ENCODE measurements around the gene ANKIB1.

Gene ANKIB1

GRCh38 chr7:92275327-92275726, 29.6 kb downstream of the ANKIB1 start:
- DNase-seq: no peak

- no peak for DNase-seq
Observed at GRCh38 chr7:92276460-92276864, 30.7 kb downstream of the ANKIB1 start.

DNA sequence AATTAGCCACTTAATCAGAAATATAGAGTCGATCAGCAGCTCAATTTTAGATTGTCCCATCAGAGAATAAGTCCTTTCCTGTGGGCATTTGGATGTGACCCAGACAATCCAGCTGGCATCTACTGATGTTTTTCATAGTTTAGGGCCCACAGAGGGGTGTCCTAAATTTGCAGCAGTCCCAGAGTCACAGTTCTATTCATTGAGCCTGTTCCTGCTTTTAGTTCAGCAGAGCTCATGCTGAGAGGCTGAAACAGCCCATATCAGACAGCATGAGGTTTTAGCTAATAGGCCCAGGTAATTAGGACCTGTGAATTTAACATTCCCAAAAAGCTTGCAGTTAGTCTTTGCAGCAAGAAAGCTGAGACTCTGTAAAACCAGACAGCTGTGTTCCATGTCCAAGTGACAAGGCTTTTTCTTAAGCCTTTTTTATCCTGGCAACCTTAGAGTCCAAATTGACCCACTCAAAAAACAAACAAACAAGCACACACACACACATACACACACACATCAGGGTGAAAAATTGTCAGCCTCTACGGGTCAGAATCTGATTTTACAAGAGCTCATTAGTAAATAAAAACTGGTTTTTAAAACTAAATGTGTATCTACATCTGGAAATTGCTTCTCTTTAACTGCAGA, 33.7 kb downstream of the ANKIB1 start:
- DNase-seq: no peak

- no peak for DNase-seq
Observed at GRCh38 chr7:92281031-92281430, 35.3 kb downstream of the ANKIB1 start.

DNA sequence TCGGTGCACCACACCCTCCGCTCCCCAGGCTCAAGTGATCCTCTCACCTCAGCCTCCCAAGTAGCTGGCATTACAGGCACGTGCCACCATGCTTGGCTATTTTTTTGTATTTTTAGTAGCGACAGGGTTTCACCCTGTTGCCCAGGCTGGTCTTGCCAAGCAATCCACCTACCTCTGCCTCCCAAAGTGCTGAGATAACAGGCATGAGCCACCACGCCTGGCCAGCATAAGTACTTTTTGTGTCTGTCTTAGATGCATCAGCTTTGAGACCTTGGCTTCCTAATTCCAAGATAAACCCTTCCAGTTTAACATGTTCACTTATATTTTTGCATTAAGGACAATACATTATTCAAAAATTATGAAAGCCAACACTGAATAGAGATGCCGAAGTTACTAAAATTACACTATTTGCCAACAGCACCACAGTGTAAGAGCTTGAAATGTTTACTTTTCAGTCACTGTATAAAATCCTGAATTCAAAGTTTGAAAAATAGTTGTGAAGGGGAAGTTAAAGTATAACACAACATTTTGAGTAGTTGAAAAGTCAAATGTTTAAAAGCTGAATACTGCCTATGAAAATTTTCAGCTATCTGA, 36.5 kb downstream of the ANKIB1 start:
- DNase-seq: no peak

- DNase-seq: no peak
Observed at GRCh38 chr7:92282930-92283329, 37.2 kb downstream of the ANKIB1 start.

DNA sequence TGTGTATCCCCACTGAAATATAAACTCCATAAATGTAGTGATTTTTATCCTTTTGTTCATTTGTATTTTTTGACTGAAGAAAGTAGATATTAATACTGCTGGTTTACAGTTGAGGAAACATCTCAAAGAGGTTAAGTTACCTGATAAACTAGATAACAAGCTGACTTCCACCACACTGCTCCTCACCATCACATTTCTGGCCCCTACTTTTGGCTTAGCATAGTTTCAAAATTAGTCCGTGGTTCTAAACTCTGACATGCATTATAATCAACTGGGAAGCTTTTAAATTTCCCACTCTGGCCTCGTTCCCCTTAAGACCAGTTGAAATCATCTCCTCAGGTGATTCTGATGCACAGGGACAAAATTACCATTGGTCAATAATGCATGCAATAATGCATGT, 43.5 kb downstream of the ANKIB1 start:
- DNase-seq: no peak

- no peak for DNase-seq
Observed at GRCh38 chr7:92292981-92293380, 47.2 kb downstream of the ANKIB1 start.

DNA sequence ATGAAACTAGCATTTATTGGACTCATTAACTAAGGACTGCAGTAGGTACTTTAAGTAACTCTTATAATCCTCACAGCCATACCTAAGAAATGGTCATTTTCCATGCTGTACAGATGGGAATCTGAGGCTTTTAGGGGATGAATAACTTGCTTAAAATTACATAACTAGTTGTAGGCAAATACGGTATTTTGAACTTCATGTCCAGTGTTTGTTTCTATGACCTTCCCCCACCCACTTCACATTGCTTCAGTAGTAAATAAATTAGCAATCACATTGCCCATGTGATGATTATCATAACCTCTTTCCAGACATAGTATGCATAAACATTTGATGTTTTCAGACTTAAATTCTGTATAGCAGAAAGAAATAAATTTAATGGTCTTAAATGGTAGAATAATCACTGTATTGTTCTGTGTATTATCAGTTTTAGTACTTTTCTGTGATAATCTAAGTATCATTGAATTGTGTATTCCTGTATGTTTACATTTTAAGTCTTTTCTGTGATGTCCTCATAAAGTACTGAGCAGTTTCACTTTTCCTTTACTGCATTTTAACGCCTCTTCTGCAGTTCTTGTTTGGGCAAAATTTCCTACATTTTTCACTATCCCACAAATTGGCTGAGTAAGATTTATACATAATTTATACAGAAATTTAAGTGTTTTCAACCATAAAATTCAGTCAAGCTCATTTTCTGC, 48.3 kb downstream of the ANKIB1 start:
- DNase-seq: no peak

- no peak for DNase-seq
Observed at GRCh38 chr7:92295391-92295790, 49.6 kb downstream of the ANKIB1 start.

GRCh38 chr7:92296235-92296634, 50.5 kb downstream of the ANKIB1 start:
- DNase-seq: no peak

- no peak for DNase-seq
Observed at GRCh38 chr7:92296880-92297445, 51.2 kb downstream of the ANKIB1 start.

GRCh38 chr7:92297736-92298135, 52.0 kb downstream of the ANKIB1 start:
- no peak for DNase-seq

DNA sequence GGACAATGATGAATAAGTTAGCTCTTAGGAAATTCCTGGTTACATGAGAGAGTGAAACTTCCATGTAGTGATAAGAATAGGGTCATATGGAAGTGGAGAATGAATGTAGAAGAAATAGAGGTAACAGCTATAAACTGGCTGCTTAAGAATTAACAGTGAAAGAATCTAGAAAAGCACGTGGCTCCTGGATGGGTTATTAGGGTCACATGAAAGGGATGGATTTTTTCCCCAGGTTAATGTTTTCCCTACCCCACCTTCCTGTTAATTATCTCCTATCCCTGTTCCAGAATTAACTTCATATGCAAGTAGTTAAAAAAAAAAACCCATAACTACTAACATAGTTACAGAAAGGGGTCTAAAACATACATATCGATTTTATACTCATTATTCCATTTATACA, 58.0 kb downstream of the ANKIB1 start:
- no peak for DNase-seq

- DNase-seq: no peak
Observed at GRCh38 chr7:92304406-92304893, 58.7 kb downstream of the ANKIB1 start.

GRCh38 chr7:92306153-92306552, 60.4 kb downstream of the ANKIB1 start:
- DNase-seq: no peak

DNA sequence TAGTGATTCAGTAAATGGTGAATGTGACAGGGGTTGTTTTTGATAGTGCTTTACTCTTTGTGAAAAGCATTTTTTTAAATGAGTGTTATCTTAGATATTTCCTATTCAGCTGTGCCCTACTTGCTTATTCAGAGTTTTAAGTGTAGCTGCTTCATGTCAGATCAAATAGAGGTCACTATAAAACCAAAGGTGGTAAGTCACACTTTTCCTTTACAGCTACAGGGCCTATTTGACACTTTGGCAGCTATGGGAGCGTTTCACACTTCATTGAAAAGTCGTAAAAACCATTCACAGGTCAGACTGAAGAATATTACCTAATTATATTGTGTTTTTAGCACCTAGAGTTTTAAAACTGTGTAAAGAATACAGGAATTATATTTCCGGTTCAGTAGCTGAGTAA, 67.3 kb downstream of the ANKIB1 start:
- no peak for DNase-seq

DNA sequence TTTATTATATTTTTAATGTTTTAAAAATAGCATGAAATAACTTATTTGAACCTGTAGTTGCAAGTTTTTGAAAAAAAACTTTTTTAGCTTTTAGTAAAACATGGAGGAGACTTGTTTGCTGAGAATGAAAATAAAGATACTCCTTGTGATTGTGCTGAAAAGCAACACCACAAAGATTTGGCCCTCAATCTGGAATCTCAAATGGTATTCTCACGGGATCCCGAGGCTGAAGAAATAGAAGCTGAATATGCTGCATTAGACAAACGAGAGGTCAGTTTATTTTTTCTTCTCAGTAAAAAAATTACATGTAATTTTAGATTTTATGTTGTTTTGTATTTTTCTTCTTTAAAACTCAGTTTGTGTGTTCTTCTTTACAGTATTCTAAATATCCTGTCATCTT, 73.5 kb downstream of the ANKIB1 start:
- DNase-seq: no peak

GRCh38 chr7:92325173-92325572, 79.4 kb downstream of the ANKIB1 start:
- DNase-seq: no peak

GRCh38 chr7:92325858-92326257, 80.1 kb downstream of the ANKIB1 start:
- DNase-seq: no peak

- no peak for DNase-seq
Observed at GRCh38 chr7:92330835-92331438, 85.2 kb downstream of the ANKIB1 start.

GRCh38 chr7:92331508-92331907, 85.7 kb downstream of the ANKIB1 start:
- no peak for DNase-seq

DNA sequence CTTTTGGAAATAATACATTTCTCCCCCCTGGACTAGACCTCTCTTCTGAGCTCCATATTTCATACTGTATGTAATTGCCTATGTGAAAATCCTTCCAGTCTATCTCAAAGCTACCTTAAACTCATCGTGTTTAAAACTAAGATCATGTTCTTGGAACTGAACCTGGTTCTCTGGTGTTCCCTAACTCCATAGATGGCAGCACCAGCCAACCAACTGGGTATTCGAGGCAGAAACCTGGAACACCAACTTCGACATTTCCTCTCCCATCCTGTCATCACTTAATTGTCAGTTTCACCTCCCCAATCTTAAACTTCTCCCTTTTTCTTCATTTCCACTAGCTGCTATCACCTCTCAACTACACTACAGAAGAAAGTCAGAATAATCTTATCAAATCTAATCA, 87.0 kb downstream of the ANKIB1 start:
- no peak for DNase-seq

DNA sequence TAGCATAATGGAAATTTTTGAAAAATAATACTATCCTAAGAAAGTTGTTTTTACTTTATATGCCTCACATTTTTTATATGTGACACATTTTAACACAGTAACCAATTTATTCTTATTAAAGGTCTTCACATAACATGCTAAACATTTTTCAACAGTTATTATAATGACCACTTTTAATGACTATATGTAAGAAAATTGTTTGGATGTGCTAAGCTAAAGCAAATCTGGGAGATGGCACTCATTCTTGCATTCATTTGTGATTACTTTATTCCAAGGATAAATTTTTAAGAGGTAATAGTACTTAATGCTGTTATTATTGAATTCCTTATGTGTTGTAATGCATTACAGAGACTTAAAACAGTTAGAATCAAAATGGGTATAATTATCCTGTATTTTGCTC, 88.1 kb downstream of the ANKIB1 start:
- no peak for DNase-seq

Measured in activated CD4-positive, alpha-beta T cell treated with anti-CD3 and anti-CD28 coated beads for 1 hour (primary cell).